ENCODE measurements around the gene SERPINB4. TPM values are rescaled to one million over a fixed set of nuclear protein-coding genes. Genes with fewer than 3 reads are reported as not detected.
A peak's percentile ranks its signal among the peaks of the same experiment; 100 is the strongest.

The SERPINB4 gene
- total and polyA plus RNA-seq, 2 experiments from 2014 or later: not detected

GRCh38 chr18:63679820-63680606 lies 36.0 kb upstream of the SERPINB4 start:
- Histone ChIP-seq H3K79me2 (no peaks in the 10 kb centered on the region), H3K36me3 (replicated peaks; ENCODE audit: insufficient read depth, low read depth) (no peaks in the 10 kb centered on the region), H4K20me1 (ENCODE audit: insufficient read depth, poor library complexity, severe bottlenecking) (no peaks in the 10 kb centered on the region), H3K27me3 (no peaks in the 10 kb centered on the region), H2AFZ (no peak overlapping the region), H3K9me3 (ENCODE audit: low read depth) (no peaks in the 10 kb centered on the region), H3K4me3 (no peak overlapping the region), H3K27ac (peak overlapping the region; percentile 97), H3K4me2 (peak overlapping the region; percentile 30), H3K9me2 (replicated peaks; ENCODE audit: insufficient read depth) (no peaks in the 10 kb centered on the region), H3K4me1 (ENCODE audit: insufficient read depth) (peaks cover 35% of the 10 kb centered on the region)
- 66% methylated on average over 5 of the region's 5 CpGs for WGBS (ENCODE audit: low lambda C conversion rate, missing lambda C conversion rate)
- peak; percentile 40 for DNase-seq (ENCODE audit: low spot score)
- no peak for TF ChIP-seq CTCF (IDR thresholded peaks at IDR 0.05; ENCODE audit: poor library complexity)
- TF ChIP-seq EZH2phosphoT487 (IDR thresholded peaks at IDR 0.05; ENCODE audit: low read depth, severe bottlenecking, unreplicated experiment): no peak
- no peak for TF ChIP-seq EZH2 (IDR thresholded peaks at IDR 0.05; ENCODE audit: borderline replicate concordance)

GRCh38 chr18:63677500-63678225 lies 33.6 kb upstream of the SERPINB4 start:
- H4K20me1 ChIP-seq (ENCODE audit: insufficient read depth, poor library complexity, severe bottlenecking): no peaks in the 10 kb centered on the region
- peaks cover 18% of the 10 kb centered on the region for H3K4me1 ChIP-seq (ENCODE audit: insufficient read depth)
- H3K27ac ChIP-seq: no peak overlapping the region
- H2AFZ ChIP-seq: no peak overlapping the region
- no peaks in the 10 kb centered on the region for H3K9me2 ChIP-seq (replicated peaks; ENCODE audit: insufficient read depth)
- no peaks in the 10 kb centered on the region for H3K79me2 ChIP-seq
- no peak for TF ChIP-seq EZH2 (IDR thresholded peaks at IDR 0.05; ENCODE audit: borderline replicate concordance)
- no peak for TF ChIP-seq EZH2phosphoT487 (IDR thresholded peaks at IDR 0.05; ENCODE audit: low read depth, severe bottlenecking, unreplicated experiment)
- TF ChIP-seq CTCF (IDR thresholded peaks at IDR 0.05; ENCODE audit: poor library complexity): no peak
- no peaks in the 10 kb centered on the region for H3K36me3 ChIP-seq (replicated peaks; ENCODE audit: insufficient read depth, low read depth)
- DNase-seq (ENCODE audit: low spot score): no peak
- no peaks in the 10 kb centered on the region for H3K27me3 ChIP-seq
- no peak overlapping the region for H3K4me3 ChIP-seq
- H3K9me3 ChIP-seq (ENCODE audit: low read depth): no peaks in the 10 kb centered on the region
- 69% methylated on average over 5 of the region's 5 CpGs for WGBS (ENCODE audit: low lambda C conversion rate, missing lambda C conversion rate)
- no peak overlapping the region for H3K4me2 ChIP-seq

- Histone ChIP-seq H3K27ac (no peak overlapping the region), H3K9me3 (ENCODE audit: low read depth) (no peaks in the 10 kb centered on the region), H3K9me2 (replicated peaks; ENCODE audit: insufficient read depth) (no peaks in the 10 kb centered on the region), H3K4me1 (ENCODE audit: insufficient read depth) (peaks cover 11% of the 10 kb centered on the region), H3K4me3 (no peak overlapping the region), H2AFZ (no peak overlapping the region), H3K79me2 (no peaks in the 10 kb centered on the region), H3K4me2 (no peak overlapping the region), H3K27me3 (no peaks in the 10 kb centered on the region), H3K36me3 (replicated peaks; ENCODE audit: insufficient read depth, low read depth) (no peaks in the 10 kb centered on the region), H4K20me1 (ENCODE audit: insufficient read depth, poor library complexity, severe bottlenecking) (no peaks in the 10 kb centered on the region)
- 41% methylated on average over 5 of the region's 5 CpGs for WGBS (ENCODE audit: low lambda C conversion rate, missing lambda C conversion rate)
- DNase-seq (ENCODE audit: low spot score): peak; percentile 48
- TF ChIP-seq EZH2 (IDR thresholded peaks at IDR 0.05; ENCODE audit: borderline replicate concordance) (no peak), EZH2phosphoT487 (IDR thresholded peaks at IDR 0.05; ENCODE audit: low read depth, severe bottlenecking, unreplicated experiment) (no peak), CTCF (IDR thresholded peaks at IDR 0.05; ENCODE audit: poor library complexity) (peak; percentile 40)
Measured at GRCh38 chr18:63676526-63677323, 32.7 kb upstream of the SERPINB4 start.
